ENCODE data around the gene MRPL21.
A peak's percentile ranks its signal among the peaks of the same experiment; 100 is the strongest.

MRPL21 gene

GRCh38 chr11:68947151-68947550 lies 43.5 kb upstream of the MRPL21 start:
- Mint-ChIP-seq H3K9me3 (no peaks in the 10 kb centered on the region), H3K4me1 (peaks cover 19% of the 10 kb centered on the region), H3K27me3 (ENCODE audit: low read depth) (peaks cover 8% of the 10 kb centered on the region), H3K4me3 (no peak overlapping the region), H3K36me3 (ENCODE audit: low read depth) (no peaks in the 10 kb centered on the region), H3K27ac (peak overlapping the region in 2 of 3 experiments; percentile 65)
- no peak for TF ChIP-seq CTCF (IDR thresholded peaks at IDR 0.05; ENCODE audit: unreplicated experiment in 3 of 3)

GRCh38 chr11:68946416-68947090 lies 42.9 kb upstream of the MRPL21 start:
- H3K9me3 Mint-ChIP-seq, result no peaks in the 10 kb centered on the region
- H3K27ac Mint-ChIP-seq, result peak overlapping the region in 2 of 3 experiments; percentile 65 to 96
- H3K27me3 Mint-ChIP-seq (ENCODE audit: low read depth), result peaks cover 5% of the 10 kb centered on the region
- TF ChIP-seq CTCF (IDR thresholded peaks at IDR 0.05; ENCODE audit: unreplicated experiment in 3 of 3), result no peak
- H3K4me3 Mint-ChIP-seq, result no peak overlapping the region
- H3K4me1 Mint-ChIP-seq, result peaks cover 19% of the 10 kb centered on the region
- no peaks in the 10 kb centered on the region for H3K36me3 Mint-ChIP-seq (ENCODE audit: low read depth)

GRCh38 chr11:68942751-68943271 lies 39.2 kb upstream of the MRPL21 start:
- no peak for TF ChIP-seq CTCF (IDR thresholded peaks at IDR 0.05; ENCODE audit: unreplicated experiment in 3 of 3)
- peaks cover 5% of the 10 kb centered on the region for H3K27me3 Mint-ChIP-seq (ENCODE audit: low read depth)
- no peak overlapping the region for H3K4me3 Mint-ChIP-seq
- H3K36me3 Mint-ChIP-seq (ENCODE audit: low read depth), result peaks cover 6% of the 10 kb centered on the region
- peaks cover 15% of the 10 kb centered on the region for H3K4me1 Mint-ChIP-seq
- H3K9me3 Mint-ChIP-seq, result no peaks in the 10 kb centered on the region
- H3K27ac Mint-ChIP-seq, result peak overlapping the region in 1 of 3 experiments; percentile 4

- no peak overlapping the region for H3K27ac Mint-ChIP-seq
- H3K9me3 Mint-ChIP-seq, result no peaks in the 10 kb centered on the region
These were observed 38.5 kb upstream of the MRPL21 start for GRCh38 chr11:68942095-68942620.

GRCh38 chr11:68941324-68942094 lies 37.9 kb upstream of the MRPL21 start:
- no peaks in the 10 kb centered on the region for H3K9me3 Mint-ChIP-seq

More at GRCh38 chr11:68942095-68942620, 38.5 kb upstream of the MRPL21 start:
- Mint-ChIP-seq H3K4me1 (peaks cover 15% of the 10 kb centered on the region), H3K36me3 (ENCODE audit: low read depth) (peaks cover 6% of the 10 kb centered on the region), H3K4me3 (no peak overlapping the region), H3K27me3 (ENCODE audit: low read depth) (peaks cover 5% of the 10 kb centered on the region)
- no peak for TF ChIP-seq CTCF (IDR thresholded peaks at IDR 0.05; ENCODE audit: unreplicated experiment in 3 of 3)

More at GRCh38 chr11:68941324-68942094, 37.9 kb upstream of the MRPL21 start:
- peaks cover 15% of the 10 kb centered on the region for H3K4me1 Mint-ChIP-seq
- H3K36me3 Mint-ChIP-seq (ENCODE audit: low read depth), result peaks cover 6% of the 10 kb centered on the region
- H3K27me3 Mint-ChIP-seq (ENCODE audit: low read depth), result peaks cover 5% of the 10 kb centered on the region
- no peak overlapping the region for H3K27ac Mint-ChIP-seq
- H3K4me3 Mint-ChIP-seq, result no peak overlapping the region
- TF ChIP-seq CTCF (IDR thresholded peaks at IDR 0.05; ENCODE audit: unreplicated experiment in 3 of 3), result no peak
